Measurements from ENCODE around the gene SVIL. TPM values are rescaled to one million over a fixed set of nuclear protein-coding genes. Genes with fewer than 3 reads are reported as not detected.

SVIL gene
- total RNA-seq = 0.74 and 1.5 TPM in 2 replicates
- total RNA-seq (2013) = 5.7 TPM
- polyA plus RNA-seq = 0.40 and 0.88 TPM in 2 replicates
- 1.2 and 1.7 TPM in 2 replicates for polyA minus RNA-seq

DNA sequence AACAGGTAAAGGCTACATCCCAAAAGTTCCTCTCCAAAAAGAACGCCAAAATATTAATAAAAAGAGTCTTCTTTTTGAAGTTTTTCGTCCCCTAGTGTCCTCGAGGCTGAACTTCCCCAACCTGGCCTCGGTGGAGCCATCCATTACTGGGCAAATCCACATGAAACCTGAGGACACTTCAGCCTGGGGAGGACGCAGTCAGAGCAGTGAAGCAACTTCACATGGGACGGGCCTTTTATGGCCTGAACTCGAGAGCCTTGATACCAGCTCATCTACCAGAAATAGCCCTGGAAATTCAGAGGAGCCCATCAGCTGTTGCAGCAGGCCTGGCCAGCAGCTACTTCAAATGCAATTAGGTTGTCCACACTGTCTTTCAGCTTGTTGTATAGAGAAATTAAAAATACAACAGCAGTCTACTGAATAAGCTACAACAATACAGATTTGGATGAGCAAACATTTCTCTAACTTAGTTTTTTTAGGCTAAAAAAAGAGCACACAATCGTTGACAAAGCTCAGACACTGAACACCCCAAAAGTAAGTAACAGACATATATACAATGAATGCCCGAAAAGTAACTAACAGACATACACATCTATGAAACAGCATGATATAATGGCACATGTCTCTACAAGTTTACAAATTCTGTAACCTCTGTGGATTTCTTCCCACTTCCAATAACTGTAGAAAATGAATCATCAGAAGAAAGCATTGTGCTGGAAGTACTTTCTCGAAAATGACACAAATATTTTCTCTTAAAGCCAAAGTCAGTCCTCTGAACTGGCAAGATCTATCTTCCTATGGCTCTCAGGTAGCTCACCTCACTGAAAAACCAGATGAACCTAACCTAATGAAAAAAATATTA, at the start of gene SVIL:
TSS of gene SVIL (minus strand) at position 208 of the 862 bp plus-strand sequence. CDS start 79,913 bp downstream, outside the sequence.
- Histone ChIP-seq H3K27me3 (replicated peaks in 1 of 4; ENCODE audit: control extremely low read depth in 1 of 4, control insufficient read depth in 3 of 4, insufficient read depth in 4 of 4, low read length in 3 of 4) (no peaks in the 10 kb centered on the region), H3K79me2 (ENCODE audit: control insufficient read depth, insufficient read depth, low read length) (no peaks in the 10 kb centered on the region), H2AFZ (ENCODE audit: insufficient read depth, low read depth, low read length, poor library complexity, severe bottlenecking) (no peak within 1 kb of the TSS), H3K36me3 (replicated peaks in 1 of 2; ENCODE audit: control extremely low read depth in 1 of 2, control insufficient read depth in 1 of 2, extremely low read depth in 1 of 2, insufficient read depth in 2 of 2, low read length in 1 of 2) (no peaks in the 10 kb centered on the region), H3K27ac (ENCODE audit: low read length in 2 of 2) (no peak within 1 kb of the TSS), H3K4me1 (ENCODE audit: control insufficient read depth in 2 of 2, insufficient read depth in 2 of 2, low read length in 2 of 2) (peaks cover 0 to 2% of the 10 kb centered on the region in 2 donors), H3K4me2 (replicated peaks; ENCODE audit: low read depth, low read length, poor library complexity, severe bottlenecking) (no peak within 1 kb of the TSS), H3K9ac (ENCODE audit: low read length) (no peak within 1 kb of the TSS), H3K4me3 (ENCODE audit: control extremely low read depth in 1 of 5, extremely low read depth in 1 of 5, insufficient read depth in 1 of 5, low read depth in 2 of 5, low read length in 4 of 5) (no peak within 1 kb of the TSS), H3K9me3 (ENCODE audit: control extremely low read depth in 1 of 3, control insufficient read depth in 2 of 3, insufficient read depth in 1 of 3, low read length in 2 of 3) (no peaks in the 10 kb centered on the region), H4K20me1 (ENCODE audit: control insufficient read depth, insufficient read depth, low read length, poor library complexity, severe bottlenecking) (no peaks in the 10 kb centered on the region)
- ChIA-PET CTCF (no interaction called here), POLR2A (no interaction called here)
- DNase-seq = no peak
- Mint-ChIP-seq H3K4me1 (no peaks in the 10 kb centered on the region), H3K9me3 (ENCODE audit: insufficient read depth) (no peaks in the 10 kb centered on the region), H3K27ac (no peak within 1 kb of the TSS), H3K4me3 (no peak within 1 kb of the TSS), H3K27me3 (no peaks in the 10 kb centered on the region)
- intact Hi-C loops (cut with micrococcal nuclease) = no loop called here
- WGBS (ENCODE audit: insufficient coverage) = 93% methylated on average over 8 of the region's 10 CpGs
- no peak for ATAC-seq (ENCODE audit: low read depth)
- TF ChIP-seq, protein P1, sequence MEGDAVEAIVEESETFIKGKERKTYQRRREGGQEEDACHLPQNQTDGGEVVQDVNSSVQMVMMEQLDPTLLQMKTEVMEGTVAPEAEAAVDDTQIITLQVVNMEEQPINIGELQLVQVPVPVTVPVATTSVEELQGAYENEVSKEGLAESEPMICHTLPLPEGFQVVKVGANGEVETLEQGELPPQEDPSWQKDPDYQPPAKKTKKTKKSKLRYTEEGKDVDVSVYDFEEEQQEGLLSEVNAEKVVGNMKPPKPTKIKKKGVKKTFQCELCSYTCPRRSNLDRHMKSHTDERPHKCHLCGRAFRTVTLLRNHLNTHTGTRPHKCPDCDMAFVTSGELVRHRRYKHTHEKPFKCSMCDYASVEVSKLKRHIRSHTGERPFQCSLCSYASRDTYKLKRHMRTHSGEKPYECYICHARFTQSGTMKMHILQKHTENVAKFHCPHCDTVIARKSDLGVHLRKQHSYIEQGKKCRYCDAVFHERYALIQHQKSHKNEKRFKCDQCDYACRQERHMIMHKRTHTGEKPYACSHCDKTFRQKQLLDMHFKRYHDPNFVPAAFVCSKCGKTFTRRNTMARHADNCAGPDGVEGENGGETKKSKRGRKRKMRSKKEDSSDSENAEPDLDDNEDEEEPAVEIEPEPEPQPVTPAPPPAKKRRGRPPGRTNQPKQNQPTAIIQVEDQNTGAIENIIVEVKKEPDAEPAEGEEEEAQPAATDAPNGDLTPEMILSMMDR (IDR thresholded peaks at IDR 0.05) = no peak
- no peak for TF ChIP-seq EZH2 (IDR thresholded peaks at IDR 0.05; ENCODE audit: borderline replicate concordance, insufficient read depth, low read depth, low read length, poor library complexity, severe bottlenecking)
